Measurements from ENCODE around the gene FCER2. TPM values are rescaled to one million over a fixed set of nuclear protein-coding genes. Genes with fewer than 3 reads are reported as not detected.
A peak's percentile ranks its signal among the peaks of the same experiment; 100 is the strongest.

Gene FCER2
- polyA plus RNA-seq, 2 donors = 0.02 TPM; not detected in 1

DNA sequence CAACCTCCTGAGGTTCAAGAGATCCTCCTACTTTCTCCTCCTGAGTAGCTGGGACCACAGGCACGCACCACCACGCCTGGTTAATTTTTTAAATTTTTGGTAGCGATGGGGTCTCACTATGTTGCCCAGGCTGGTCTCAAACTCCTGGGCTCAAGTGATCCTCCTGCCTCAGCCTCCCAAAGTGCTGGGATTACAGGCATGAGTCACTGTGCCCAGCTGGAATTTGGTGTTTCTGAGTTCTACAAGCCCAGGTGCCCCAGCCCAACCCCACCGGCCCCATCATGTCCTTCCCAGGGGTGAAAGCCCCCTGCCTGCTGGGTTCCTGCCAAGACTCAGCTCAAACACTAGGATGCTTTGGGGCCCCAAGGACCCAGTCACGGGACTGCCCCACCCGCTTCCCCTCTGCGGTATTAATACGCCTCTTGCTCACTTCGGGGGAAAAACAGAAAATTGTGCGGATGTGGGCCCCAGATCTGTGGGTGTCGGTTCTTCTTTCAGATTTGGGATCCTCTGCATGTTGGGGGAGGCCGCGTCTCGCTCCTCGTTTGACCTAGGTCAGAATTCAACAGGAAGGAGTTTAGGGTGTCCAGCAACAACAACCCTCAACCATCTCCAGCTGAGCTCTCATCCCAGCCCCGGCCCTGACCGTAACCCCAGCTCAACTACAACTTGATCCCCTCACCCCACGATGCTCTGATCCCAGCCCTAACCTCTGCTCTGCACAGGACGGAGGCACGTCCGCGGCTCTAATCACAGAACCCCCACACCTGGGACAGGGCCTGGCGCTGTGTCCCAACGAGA, 3.7 kb upstream of the FCER2 start:
- WGBS, 2 donors = 48 to 51% methylated on average over 24 of the region's 24 CpGs
- peak overlapping the region in 1 of 2 donors; percentile 35 for H3K27ac ChIP-seq (ENCODE audit: low read depth in 2 of 2, low read length in 1 of 2)

DNA sequence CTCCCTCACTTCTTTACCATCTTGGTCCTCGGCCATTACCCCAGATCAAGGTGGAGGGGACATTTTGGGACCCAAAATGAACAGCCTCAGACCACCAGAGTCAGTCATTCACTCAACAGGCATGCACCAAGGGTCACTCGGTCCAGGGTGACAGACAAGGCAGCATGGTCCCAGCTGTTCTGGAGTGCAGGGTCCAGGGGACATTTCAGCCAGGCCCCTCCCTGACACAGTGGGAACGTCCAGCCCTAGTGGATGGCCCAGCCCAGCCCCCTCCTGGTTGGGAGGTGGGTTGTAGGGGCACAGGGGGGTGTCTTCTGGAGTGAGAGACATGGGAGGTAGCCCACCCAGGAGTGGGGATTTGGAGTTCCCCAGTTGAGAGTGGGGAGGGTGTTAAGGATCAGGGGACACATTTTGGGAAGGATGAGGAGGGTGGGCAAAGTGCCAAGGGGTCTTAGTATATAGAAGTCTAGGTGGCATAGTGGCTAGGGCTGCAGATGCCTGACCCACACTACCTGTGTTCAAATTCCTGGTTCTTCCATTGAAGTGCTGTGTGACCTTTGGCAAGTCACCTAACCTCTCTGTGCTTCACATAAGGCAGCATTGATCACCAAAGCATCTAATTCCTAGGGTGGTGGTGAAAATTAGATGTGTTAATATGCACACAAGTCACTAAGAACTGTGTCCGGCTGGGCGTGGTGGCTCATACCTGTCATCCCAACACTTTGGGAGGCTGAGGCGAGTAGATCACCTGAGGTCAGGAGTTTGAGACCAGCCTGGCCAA, 2.5 kb upstream of the FCER2 start:
- Histone ChIP-seq H3K4me3 (ENCODE audit: low read depth in 1 of 2, low read length in 2 of 2) (no peak overlapping the region), H3K27me3 (ENCODE audit: control insufficient read depth in 1 of 2, insufficient read depth in 2 of 2, low read length in 2 of 2) (no peaks in the 10 kb centered on the region), H3K4me1 (ENCODE audit: control insufficient read depth in 2 of 2, insufficient read depth in 2 of 2, low read length in 1 of 2) (no peaks in the 10 kb centered on the region), H3K9me3 (ENCODE audit: control insufficient read depth in 2 of 2, insufficient read depth in 1 of 2, low read depth in 1 of 2, low read length in 1 of 2) (no peaks in the 10 kb centered on the region), H3K36me3 (ENCODE audit: control insufficient read depth in 2 of 2, insufficient read depth in 2 of 2, low read length in 1 of 2) (no peaks in the 10 kb centered on the region), H3K27ac (ENCODE audit: low read depth in 2 of 2, low read length in 1 of 2) (no peak overlapping the region)
- WGBS, 2 donors = 70 to 75% methylated on average over 6 of the region's 6 CpGs

More for the DNA sequence above, 3.7 kb upstream of the FCER2 start:
- Histone ChIP-seq H3K4me1 (ENCODE audit: control insufficient read depth in 2 of 2, insufficient read depth in 2 of 2, low read length in 1 of 2) (no peaks in the 10 kb centered on the region), H3K36me3 (ENCODE audit: control insufficient read depth in 2 of 2, insufficient read depth in 2 of 2, low read length in 1 of 2) (no peaks in the 10 kb centered on the region), H3K9me3 (ENCODE audit: control insufficient read depth in 2 of 2, insufficient read depth in 1 of 2, low read depth in 1 of 2, low read length in 1 of 2) (no peaks in the 10 kb centered on the region), H3K4me3 (ENCODE audit: low read depth in 1 of 2, low read length in 2 of 2) (no peak overlapping the region), H3K27me3 (ENCODE audit: control insufficient read depth in 1 of 2, insufficient read depth in 2 of 2, low read length in 2 of 2) (no peaks in the 10 kb centered on the region)

DNA sequence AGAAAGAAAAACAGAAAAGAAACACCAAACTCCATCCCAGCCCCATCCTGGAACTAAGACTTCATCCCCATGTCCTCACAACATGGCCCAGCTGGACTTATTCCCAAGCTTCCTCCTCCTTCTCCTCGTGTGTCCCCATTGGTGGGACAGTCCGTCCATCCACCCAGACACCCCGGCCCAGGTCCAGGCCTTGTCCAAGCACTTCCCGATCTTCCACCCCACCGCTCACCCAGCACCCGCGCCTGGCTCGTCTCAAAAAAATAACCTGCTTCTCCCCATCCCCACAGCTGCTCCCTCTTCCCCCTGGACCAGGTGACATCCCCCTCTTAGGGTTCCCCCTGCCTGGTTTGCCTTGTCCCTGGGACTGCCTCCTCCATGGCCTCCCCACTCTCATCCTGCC, 1.4 kb upstream of the FCER2 start:
- H3K9me3 ChIP-seq (ENCODE audit: control insufficient read depth in 2 of 2, insufficient read depth in 1 of 2, low read depth in 1 of 2, low read length in 1 of 2) = no peaks in the 10 kb centered on the region
- H3K4me1 ChIP-seq (ENCODE audit: control insufficient read depth in 2 of 2, insufficient read depth in 2 of 2, low read length in 1 of 2) = no peaks in the 10 kb centered on the region
- WGBS, 2 donors = 60 to 67% methylated on average over 8 of the region's 8 CpGs
- H3K4me3 ChIP-seq (ENCODE audit: low read depth in 1 of 2, low read length in 2 of 2) = no peak overlapping the region
- no peak overlapping the region for H3K27ac ChIP-seq (ENCODE audit: low read depth in 2 of 2, low read length in 1 of 2)
- no peaks in the 10 kb centered on the region for H3K27me3 ChIP-seq (ENCODE audit: control insufficient read depth in 1 of 2, insufficient read depth in 2 of 2, low read length in 2 of 2)
- no peaks in the 10 kb centered on the region for H3K36me3 ChIP-seq (ENCODE audit: control insufficient read depth in 2 of 2, insufficient read depth in 2 of 2, low read length in 1 of 2)

DNA sequence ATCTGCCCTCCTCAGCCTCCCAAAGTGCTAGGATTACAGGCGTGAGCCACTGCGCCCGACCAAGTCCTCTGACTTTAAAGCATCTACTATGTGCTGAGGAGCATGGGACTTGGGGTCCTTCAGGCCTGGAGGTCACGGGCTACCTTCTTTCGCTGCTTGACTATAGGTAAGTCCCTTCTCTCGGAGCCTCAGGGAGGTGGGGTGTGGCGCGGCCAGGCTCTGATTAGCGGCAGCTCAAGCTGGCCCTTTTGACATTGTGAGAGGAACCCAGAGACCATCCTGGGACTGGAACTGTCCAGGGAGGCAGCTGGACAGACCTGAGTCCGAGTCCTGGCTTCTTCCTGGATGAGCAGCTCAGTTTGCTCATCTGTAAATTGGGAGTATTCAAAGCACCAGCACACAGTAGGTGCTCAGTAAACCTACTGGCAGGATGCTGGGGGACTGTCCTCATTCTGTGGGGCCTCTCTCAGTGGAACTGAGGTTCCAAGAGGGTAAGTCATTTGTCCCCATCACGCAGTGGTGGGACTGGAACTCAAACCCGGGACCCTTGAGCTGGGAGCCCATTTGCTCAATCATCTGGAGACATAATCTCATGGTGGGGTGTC, 780 bp downstream of the FCER2 start:
- Histone ChIP-seq H3K4me3 (ENCODE audit: low read depth in 1 of 2, low read length in 2 of 2) (no peak overlapping the region), H3K4me1 (ENCODE audit: control insufficient read depth in 2 of 2, insufficient read depth in 2 of 2, low read length in 1 of 2) (no peaks in the 10 kb centered on the region), H3K9me3 (ENCODE audit: control insufficient read depth in 2 of 2, insufficient read depth in 1 of 2, low read depth in 1 of 2, low read length in 1 of 2) (no peaks in the 10 kb centered on the region), H3K27me3 (ENCODE audit: control insufficient read depth in 1 of 2, insufficient read depth in 2 of 2, low read length in 2 of 2) (no peaks in the 10 kb centered on the region), H3K27ac (ENCODE audit: low read depth in 2 of 2, low read length in 1 of 2) (no peak overlapping the region), H3K36me3 (ENCODE audit: control insufficient read depth in 2 of 2, insufficient read depth in 2 of 2, low read length in 1 of 2) (no peaks in the 10 kb centered on the region)
- 90 to 93% methylated on average over 12 of the region's 12 CpGs for WGBS, 2 donors

DNA sequence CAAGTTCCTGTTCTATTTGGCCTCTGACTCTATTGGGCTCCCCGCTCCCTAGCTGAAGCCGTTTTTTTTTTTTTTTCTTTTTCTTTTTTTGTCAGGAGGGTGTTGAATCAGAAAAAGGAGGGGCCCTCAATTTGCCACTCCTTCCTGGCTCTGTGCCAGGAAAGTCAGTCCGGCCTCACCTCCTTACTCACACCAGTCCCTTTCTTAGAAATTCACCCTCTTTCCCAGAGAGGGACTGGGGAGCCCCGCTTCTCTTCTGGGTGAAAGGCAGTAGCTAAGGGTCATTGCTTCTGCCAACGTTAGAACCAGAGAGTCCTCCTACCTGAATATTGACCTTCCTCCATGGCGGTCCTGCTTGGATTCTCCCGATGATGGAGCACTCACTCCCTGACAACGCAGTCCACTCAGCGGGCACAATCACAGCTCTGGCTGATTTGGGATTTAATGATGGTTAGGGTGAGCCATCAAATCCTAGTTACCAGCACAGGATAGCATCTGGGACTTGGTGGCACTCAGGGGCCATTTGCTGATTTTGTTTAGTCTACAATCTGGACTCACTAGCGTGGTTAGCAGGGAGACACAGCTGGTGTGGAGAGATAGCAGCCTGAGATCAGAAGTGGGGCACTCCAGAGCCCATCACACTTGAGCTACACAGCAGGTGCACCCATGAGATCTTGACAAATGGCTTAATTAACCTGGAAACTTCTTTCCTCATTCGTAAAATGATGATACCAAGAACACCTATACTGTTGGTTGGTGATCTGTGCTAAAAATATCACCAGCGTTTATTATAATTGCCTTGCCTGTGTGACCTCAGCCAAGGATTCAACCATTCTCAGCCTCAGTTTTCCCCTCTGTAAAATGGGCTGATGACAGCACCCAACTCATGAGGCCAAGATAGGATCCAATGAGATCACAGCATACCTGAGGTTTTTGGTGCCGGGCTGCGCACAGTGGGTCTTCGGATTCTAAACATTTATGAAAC, 2.2 kb downstream of the FCER2 start:
- H3K9me3 ChIP-seq (ENCODE audit: control insufficient read depth in 2 of 2, insufficient read depth in 1 of 2, low read depth in 1 of 2, low read length in 1 of 2) = no peaks in the 10 kb centered on the region
- H3K4me3 ChIP-seq (ENCODE audit: low read depth in 1 of 2, low read length in 2 of 2) = no peak overlapping the region
- no peaks in the 10 kb centered on the region for H3K4me1 ChIP-seq (ENCODE audit: control insufficient read depth in 2 of 2, insufficient read depth in 2 of 2, low read length in 1 of 2)
- H3K27ac ChIP-seq (ENCODE audit: low read depth in 2 of 2, low read length in 1 of 2) = no peak overlapping the region
- no peaks in the 10 kb centered on the region for H3K27me3 ChIP-seq (ENCODE audit: control insufficient read depth in 1 of 2, insufficient read depth in 2 of 2, low read length in 2 of 2)
- 52 to 55% methylated on average over 15 of the region's 15 CpGs for WGBS, 2 donors
- no peaks in the 10 kb centered on the region for H3K36me3 ChIP-seq (ENCODE audit: control insufficient read depth in 2 of 2, insufficient read depth in 2 of 2, low read length in 1 of 2)

DNA sequence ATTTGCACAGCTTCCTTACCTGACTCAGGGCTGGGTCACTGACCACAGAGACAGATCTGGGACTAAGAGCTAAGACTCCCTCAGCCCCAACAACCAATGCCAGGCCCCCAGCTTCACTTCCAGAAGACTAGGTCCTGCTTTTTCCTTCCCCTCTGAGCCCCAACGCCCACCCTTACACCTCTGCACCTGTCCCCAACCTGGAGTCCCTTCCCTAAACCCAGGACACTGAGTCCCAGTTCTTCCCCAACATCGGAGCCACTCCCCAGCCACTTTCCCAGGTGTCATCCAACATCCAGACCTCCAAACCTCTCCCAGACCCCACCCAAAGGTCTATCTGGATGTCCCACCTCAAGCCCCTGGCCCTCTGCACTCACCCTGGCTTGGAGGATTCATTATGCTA, 2.9 kb downstream of the FCER2 start:
- Histone ChIP-seq H3K36me3 (ENCODE audit: control insufficient read depth in 2 of 2, insufficient read depth in 2 of 2, low read length in 1 of 2) (no peaks in the 10 kb centered on the region), H3K9me3 (ENCODE audit: control insufficient read depth in 2 of 2, insufficient read depth in 1 of 2, low read depth in 1 of 2, low read length in 1 of 2) (no peaks in the 10 kb centered on the region), H3K4me1 (ENCODE audit: control insufficient read depth in 2 of 2, insufficient read depth in 2 of 2, low read length in 1 of 2) (no peaks in the 10 kb centered on the region), H3K27me3 (ENCODE audit: control insufficient read depth in 1 of 2, insufficient read depth in 2 of 2, low read length in 2 of 2) (no peaks in the 10 kb centered on the region), H3K27ac (ENCODE audit: low read depth in 2 of 2, low read length in 1 of 2) (no peak overlapping the region), H3K4me3 (ENCODE audit: low read depth in 1 of 2, low read length in 2 of 2) (no peak overlapping the region)
- WGBS, 2 donors = 40 to 41% methylated on average over 2 of the region's 2 CpGs

DNA sequence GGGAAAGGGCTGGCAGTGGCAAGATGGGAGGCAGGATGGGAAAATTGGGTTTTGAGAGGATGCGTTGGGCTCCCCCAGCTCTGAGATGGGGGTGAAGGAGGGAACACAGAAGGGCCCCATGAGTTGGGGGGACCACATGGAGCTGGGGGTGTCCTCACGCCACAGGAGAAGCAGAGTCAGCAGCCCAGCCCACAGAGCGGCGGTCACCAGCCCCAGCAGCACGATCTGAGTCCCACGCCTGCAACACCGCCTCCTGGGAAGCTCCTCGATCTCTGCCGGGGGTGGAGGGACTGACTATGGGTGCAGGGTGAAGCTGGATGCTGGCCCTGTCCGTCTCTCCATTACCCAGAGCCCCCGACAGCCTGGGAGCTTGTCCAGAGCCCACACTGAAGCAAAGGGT, 3.3 kb downstream of the FCER2 start:
- no peak overlapping the region for H3K4me3 ChIP-seq (ENCODE audit: low read depth in 1 of 2, low read length in 2 of 2)
- 25 to 31% methylated on average over 8 to 11 of the region's 11 CpGs for WGBS, 2 donors
- H3K27me3 ChIP-seq (ENCODE audit: control insufficient read depth in 1 of 2, insufficient read depth in 2 of 2, low read length in 2 of 2) = no peaks in the 10 kb centered on the region
- H3K4me1 ChIP-seq (ENCODE audit: control insufficient read depth in 2 of 2, insufficient read depth in 2 of 2, low read length in 1 of 2) = no peaks in the 10 kb centered on the region
- no peak overlapping the region for H3K27ac ChIP-seq (ENCODE audit: low read depth in 2 of 2, low read length in 1 of 2)
- no peaks in the 10 kb centered on the region for H3K36me3 ChIP-seq (ENCODE audit: control insufficient read depth in 2 of 2, insufficient read depth in 2 of 2, low read length in 1 of 2)
- H3K9me3 ChIP-seq (ENCODE audit: control insufficient read depth in 2 of 2, insufficient read depth in 1 of 2, low read depth in 1 of 2, low read length in 1 of 2) = no peaks in the 10 kb centered on the region

DNA sequence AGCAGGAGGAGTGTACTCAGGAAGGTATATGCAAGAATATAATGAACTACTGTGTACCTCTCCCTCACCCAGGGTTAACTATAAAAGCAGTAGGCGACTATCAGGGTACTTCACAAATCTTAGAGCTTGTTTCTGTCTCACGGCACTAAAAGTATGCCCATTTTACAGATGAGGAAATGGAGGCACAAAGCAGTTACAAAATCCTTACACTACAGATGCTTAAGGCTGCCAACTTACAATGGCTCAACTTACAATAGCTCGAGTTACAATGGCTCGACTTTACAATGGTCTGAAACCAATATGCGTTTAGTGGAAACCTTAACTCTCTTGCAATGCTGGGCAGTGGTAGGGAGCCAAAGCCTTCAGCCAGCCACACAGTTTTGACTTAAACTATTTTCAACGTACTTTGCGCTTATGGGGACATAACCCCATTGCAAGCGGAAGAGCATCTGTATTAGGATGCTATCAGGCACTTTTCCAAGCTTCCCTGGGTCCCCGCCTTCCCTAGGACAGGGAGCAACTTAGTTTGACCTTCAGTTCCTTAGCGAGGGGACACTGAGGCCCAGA, 4.1 kb downstream of the FCER2 start:
- WGBS, 2 donors = 73 to 82% methylated on average over 10 of the region's 10 CpGs
- Histone ChIP-seq H3K27ac (ENCODE audit: low read depth in 2 of 2, low read length in 1 of 2) (no peak overlapping the region), H3K36me3 (ENCODE audit: control insufficient read depth in 2 of 2, insufficient read depth in 2 of 2, low read length in 1 of 2) (no peaks in the 10 kb centered on the region), H3K27me3 (ENCODE audit: control insufficient read depth in 1 of 2, insufficient read depth in 2 of 2, low read length in 2 of 2) (no peaks in the 10 kb centered on the region), H3K9me3 (ENCODE audit: control insufficient read depth in 2 of 2, insufficient read depth in 1 of 2, low read depth in 1 of 2, low read length in 1 of 2) (no peaks in the 10 kb centered on the region), H3K4me1 (ENCODE audit: control insufficient read depth in 2 of 2, insufficient read depth in 2 of 2, low read length in 1 of 2) (no peaks in the 10 kb centered on the region), H3K4me3 (ENCODE audit: low read depth in 1 of 2, low read length in 2 of 2) (no peak overlapping the region)
